Measurements from ENCODE around the gene BEST4. TPM values are rescaled to one million over a fixed set of nuclear protein-coding genes. Genes with fewer than 3 reads are reported as not detected.

Gene BEST4
- total and polyA plus RNA-seq, 7 donors: 0.08 TPM; not detected in 6

DNA sequence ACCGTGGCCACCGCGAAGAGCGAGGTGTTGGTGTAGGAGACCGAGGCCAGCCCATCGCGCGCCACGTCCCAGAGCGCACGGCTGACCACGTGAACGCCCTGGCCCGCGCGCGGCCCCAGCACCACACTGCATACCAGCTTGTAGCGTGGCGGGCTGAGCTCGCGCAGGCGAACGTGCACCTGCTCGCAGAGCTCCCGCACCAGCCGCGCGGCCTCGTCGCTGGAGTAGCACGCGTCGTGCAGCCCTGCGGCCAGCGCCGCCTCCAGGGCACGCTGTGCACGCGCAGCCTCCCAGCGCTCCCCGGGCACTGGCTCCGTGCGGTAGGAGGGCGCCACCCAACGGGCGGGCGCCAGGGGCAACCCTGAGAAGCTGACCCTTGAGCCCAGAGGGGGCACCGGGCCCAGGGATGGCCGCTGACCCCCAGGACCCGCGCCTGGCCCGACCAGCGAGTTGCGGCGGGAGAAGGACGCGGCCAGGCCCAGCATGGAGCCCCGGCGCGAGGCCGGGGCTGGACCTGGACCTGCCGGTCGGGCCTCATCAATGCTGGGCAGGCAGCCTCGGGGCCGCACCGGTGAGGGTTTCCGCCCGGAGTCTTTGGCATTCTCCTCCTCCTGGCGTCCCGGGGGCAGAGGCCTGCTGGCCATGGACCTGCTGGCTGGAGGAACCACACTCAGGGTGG, 18.2 kb upstream of the BEST4 start:
- intact Hi-C loops (cut with DNase I): no loop called here
- WGBS, 3 donors: 84 to 91% (median 91%) methylated on average over 58 to 70 of the region's 70 CpGs
- peaks cover 0 to 39% of the 10 kb centered on the region in 2 donors for H3K36me3 ChIP-seq (ENCODE audit: insufficient read depth in 1 of 2, low read depth in 1 of 2)

DNA sequence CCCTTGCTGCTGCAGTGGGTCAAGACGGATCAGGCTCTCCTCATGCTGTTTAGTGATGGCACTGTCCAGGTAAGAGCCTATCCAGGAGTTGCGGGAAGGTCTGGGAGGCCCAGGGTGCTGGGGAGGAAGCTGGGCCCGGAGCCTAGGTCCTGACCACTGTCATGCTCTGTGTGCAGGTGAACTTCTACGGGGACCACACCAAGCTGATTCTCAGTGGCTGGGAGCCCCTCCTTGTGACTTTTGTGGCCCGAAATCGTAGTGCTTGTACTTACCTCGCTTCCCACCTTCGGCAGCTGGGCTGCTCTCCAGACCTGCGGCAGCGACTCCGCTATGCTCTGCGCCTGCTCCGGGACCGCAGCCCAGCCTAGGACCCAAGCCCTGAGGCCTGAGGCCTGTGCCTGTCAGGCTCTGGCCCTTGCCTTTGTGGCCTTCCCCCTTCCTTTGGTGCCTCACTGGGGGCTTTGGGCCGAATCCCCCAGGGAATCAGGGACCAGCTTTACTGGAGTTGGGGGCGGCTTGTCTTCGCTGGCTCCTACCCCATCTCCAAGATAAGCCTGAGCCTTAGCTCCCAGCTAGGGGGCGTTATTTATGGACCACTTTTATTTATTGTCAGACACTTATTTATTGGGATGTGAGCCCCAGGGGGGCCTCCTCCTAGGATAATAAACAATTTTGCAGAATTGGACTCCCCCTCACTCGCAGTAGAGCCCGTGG, 17.5 kb upstream of the BEST4 start:
- TF ChIP-seq, protein P1, sequence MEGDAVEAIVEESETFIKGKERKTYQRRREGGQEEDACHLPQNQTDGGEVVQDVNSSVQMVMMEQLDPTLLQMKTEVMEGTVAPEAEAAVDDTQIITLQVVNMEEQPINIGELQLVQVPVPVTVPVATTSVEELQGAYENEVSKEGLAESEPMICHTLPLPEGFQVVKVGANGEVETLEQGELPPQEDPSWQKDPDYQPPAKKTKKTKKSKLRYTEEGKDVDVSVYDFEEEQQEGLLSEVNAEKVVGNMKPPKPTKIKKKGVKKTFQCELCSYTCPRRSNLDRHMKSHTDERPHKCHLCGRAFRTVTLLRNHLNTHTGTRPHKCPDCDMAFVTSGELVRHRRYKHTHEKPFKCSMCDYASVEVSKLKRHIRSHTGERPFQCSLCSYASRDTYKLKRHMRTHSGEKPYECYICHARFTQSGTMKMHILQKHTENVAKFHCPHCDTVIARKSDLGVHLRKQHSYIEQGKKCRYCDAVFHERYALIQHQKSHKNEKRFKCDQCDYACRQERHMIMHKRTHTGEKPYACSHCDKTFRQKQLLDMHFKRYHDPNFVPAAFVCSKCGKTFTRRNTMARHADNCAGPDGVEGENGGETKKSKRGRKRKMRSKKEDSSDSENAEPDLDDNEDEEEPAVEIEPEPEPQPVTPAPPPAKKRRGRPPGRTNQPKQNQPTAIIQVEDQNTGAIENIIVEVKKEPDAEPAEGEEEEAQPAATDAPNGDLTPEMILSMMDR (IDR thresholded peaks at IDR 0.05): no peak
- peaks cover 35% of the 10 kb centered on the region for H3K4me1 ChIP-seq
- H3K27me3 ChIP-seq (ENCODE audit: insufficient read depth in 3 of 3, low read length in 2 of 3): no peaks in the 10 kb centered on the region
- no peak for ATAC-seq
- peak overlapping the region; percentile 94 for H3K27ac ChIP-seq
- peaks cover 0 to 39% of the 10 kb centered on the region in 2 donors for H3K36me3 ChIP-seq (ENCODE audit: insufficient read depth in 1 of 2, low read depth in 1 of 2)
- WGBS, 3 donors: 92 to 96% (median 94%) methylated on average over 19 to 20 of the region's 20 CpGs
- intact Hi-C loops (cut with DNase I): no loop called here
- H3K4me3 ChIP-seq: no peak overlapping the region
- no peaks in the 10 kb centered on the region for H3K9me3 ChIP-seq
- peak in 1 of 2 donors; percentile 38 for DNase-seq

More for the DNA sequence above, 18.2 kb upstream of the BEST4 start:
- ATAC-seq (no peak), DNase-seq (peak in 1 of 2 donors; percentile 62)
- Histone ChIP-seq H3K27ac (peak overlapping the region; percentile 94), H3K4me3 (no peak overlapping the region), H3K27me3 (ENCODE audit: insufficient read depth in 3 of 3, low read length in 2 of 3) (no peaks in the 10 kb centered on the region), H3K9me3 (no peaks in the 10 kb centered on the region), H3K4me1 (peaks cover 35% of the 10 kb centered on the region)
- TF ChIP-seq, protein P1 (IDR thresholded peaks at IDR 0.05): no peak

DNA sequence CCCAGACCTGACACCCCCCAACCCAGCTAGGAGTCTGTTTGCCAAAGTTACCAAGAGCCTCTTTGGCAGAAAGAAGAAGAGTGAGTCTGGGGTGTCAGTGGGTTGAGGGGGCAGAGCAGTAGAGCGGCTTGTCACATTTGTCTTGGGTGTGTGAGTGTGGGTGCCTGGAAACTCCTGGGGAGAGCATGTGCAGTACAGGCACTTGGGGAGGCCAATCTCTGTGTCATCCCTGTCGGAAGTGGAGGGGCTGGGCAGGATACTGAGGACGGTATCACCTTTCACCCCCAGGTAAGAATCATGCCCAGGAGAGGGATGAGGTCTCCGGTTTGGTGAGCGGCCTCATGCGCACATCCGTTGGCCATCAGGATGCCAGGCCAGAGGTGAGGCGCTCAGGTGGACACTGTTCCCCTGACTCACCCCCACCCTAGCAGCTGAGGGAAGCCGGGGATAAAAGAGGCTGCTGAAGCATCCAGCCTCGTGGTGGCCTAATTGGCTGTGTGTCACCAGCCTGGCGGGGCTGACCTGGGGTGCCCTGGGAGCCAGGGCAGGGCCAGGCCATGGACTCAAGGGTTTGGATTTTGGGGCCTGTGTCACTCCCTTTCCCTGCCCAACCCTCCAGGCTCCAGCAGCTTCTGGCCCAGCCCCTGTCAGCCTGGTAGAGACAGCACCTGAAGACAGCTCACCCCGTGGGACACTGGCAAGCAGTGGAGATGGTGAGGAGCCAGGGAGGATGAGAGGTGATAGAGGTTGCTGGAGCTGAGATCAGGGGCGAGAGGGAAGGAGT, 15.5 kb upstream of the BEST4 start:
- TF ChIP-seq, protein P1 (IDR thresholded peaks at IDR 0.05): no peak
- ATAC-seq: no peak
- no peak overlapping the region for H3K27ac ChIP-seq
- WGBS, 3 donors: 71 to 78% (median 76%) methylated on average over 13 of the region's 13 CpGs
- intact Hi-C loops (cut with DNase I): no loop called here
- DNase-seq: no peak
- H3K36me3 ChIP-seq (ENCODE audit: insufficient read depth in 1 of 2, low read depth in 1 of 2): peaks cover 0 to 39% of the 10 kb centered on the region in 2 donors
- H3K4me1 ChIP-seq: peaks cover 26% of the 10 kb centered on the region
- H3K9me3 ChIP-seq: no peaks in the 10 kb centered on the region
- no peaks in the 10 kb centered on the region for H3K27me3 ChIP-seq (ENCODE audit: insufficient read depth in 3 of 3, low read length in 2 of 3)
- no peak overlapping the region for H3K4me3 ChIP-seq

DNA sequence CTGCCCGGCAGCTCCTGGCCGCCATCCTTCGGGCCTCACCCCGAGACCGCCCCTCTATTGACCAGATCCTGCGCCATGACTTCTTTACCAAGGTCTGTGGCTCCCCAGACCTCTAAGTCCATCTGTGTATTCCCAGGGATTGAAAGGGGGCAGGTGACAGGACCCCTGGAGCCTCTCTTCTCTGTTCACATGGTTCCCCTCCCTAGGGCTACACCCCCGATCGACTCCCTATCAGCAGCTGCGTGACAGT, 15.0 kb upstream of the BEST4 start:
- Histone ChIP-seq H3K27me3 (ENCODE audit: insufficient read depth in 3 of 3, low read length in 2 of 3) (no peaks in the 10 kb centered on the region), H3K4me3 (no peak overlapping the region), H3K4me1 (peaks cover 24% of the 10 kb centered on the region), H3K9me3 (no peaks in the 10 kb centered on the region), H3K36me3 (ENCODE audit: insufficient read depth in 1 of 2, low read depth in 1 of 2) (peaks cover 0 to 39% of the 10 kb centered on the region in 2 donors), H3K27ac (no peak overlapping the region)
- TF ChIP-seq, protein P1 (IDR thresholded peaks at IDR 0.05): no peak
- ATAC-seq: no peak
- 84 to 90% (median 89%) methylated on average over 9 of the region's 9 CpGs for WGBS, 3 donors
- intact Hi-C loops (cut with DNase I): no loop called here
- no peak for DNase-seq

All from psoas muscle (tissue), 8 donors.